ENCODE data around the gene AUP1.
A peak's percentile ranks its signal among the peaks of the same experiment; 100 is the strongest.
"Not testable (repeated sequence)": the region's sequence is repeated elsewhere in the genome, so short reads cannot be mapped to it uniquely, and the experiment has no call there.

Gene AUP1

GRCh38 chr2:74496997-74497776, 32.3 kb downstream of the AUP1 start:
- no peak for DNase-seq

- no peak for DNase-seq
These were observed 34.1 kb downstream of the AUP1 start for GRCh38 chr2:74495440-74495839.

- DNase-seq, result peak; percentile 63
These were observed 36.0 kb downstream of the AUP1 start for GRCh38 chr2:74493546-74493945.

- DNase-seq, result no peak
These were observed 37.6 kb downstream of the AUP1 start for GRCh38 chr2:74491648-74492544.

GRCh38 chr2:74489906-74490305, 39.6 kb downstream of the AUP1 start:
- no peak for DNase-seq

- no peak for DNase-seq
These were observed 40.6 kb downstream of the AUP1 start for GRCh38 chr2:74488643-74489481.

- DNase-seq, result no peak
These were observed 43.4 kb downstream of the AUP1 start for GRCh38 chr2:74486141-74486540.

- DNase-seq, result not testable (repeated sequence)
These were observed 45.8 kb downstream of the AUP1 start for GRCh38 chr2:74483675-74484164.

GRCh38 chr2:74482801-74483674, 46.5 kb downstream of the AUP1 start, which contains the start of the genes CCDC142 and TTC31:
Gene CCDC142 (minus strand): TSS chr2:74482998. CDS start chr2:74482837, 161 bp downstream.
Gene TTC31 (plus strand): TSS chr2:74483081. CDS start chr2:74483096, 15 bp downstream.
- peak; percentile 94 for DNase-seq

GRCh38 chr2:74481961-74482800, 47.3 kb downstream of the AUP1 start:
- DNase-seq, result peak; percentile 33

GRCh38 chr2:74481431-74481830, 48.1 kb downstream of the AUP1 start:
- DNase-seq, result no peak

Measured in EL (cell line).